AG04449 (cell line): ENCODE data around the gene ELMO3.

ENCODE experiments used
- CTCF ChIA-PET: fragments of 350-600 bp; formaldehyde crosslinking; extraction: SDS; loops from one replicate; lab custom pipeline; 2021; ENCODE audit warnings: antibody characterized with exemption; lab: Yijun Ruan, JAX
- POLR2A ChIA-PET: fragments of 400-600, 350-600 bp; formaldehyde crosslinking; extraction: SDS; loops from one replicate; lab custom pipeline; 2020; ENCODE audit warnings: antibody characterized with exemption, inconsistent platforms; lab: Yijun Ruan, JAX
- DNase-seq: peaks from one replicate; pipeline ENCODE4 v3.0.0-alpha.2; 2010; ENCODE audit warnings: low read depth, low spot score
- H3K4me3 ChIP-seq: 2 replicates; pipeline ENCODE4 v1.5.1; 2011; ENCODE audit warnings: low read depth, mild to moderate bottlenecking, control low read depth, low read length
- TF ChIP-seq, protein P1 (sequence below): IDR thresholded peaks from one replicate; pipeline ENCODE4 v1.5.1; 2011; ENCODE audit warnings: mild to moderate bottlenecking, moderate library complexity, low read length, control low read depth, inconsistent platforms; ENCODE audit not compliant: insufficient read depth; ENCODE audit errors: missing control alignments

The ELMO3 gene

DNA sequence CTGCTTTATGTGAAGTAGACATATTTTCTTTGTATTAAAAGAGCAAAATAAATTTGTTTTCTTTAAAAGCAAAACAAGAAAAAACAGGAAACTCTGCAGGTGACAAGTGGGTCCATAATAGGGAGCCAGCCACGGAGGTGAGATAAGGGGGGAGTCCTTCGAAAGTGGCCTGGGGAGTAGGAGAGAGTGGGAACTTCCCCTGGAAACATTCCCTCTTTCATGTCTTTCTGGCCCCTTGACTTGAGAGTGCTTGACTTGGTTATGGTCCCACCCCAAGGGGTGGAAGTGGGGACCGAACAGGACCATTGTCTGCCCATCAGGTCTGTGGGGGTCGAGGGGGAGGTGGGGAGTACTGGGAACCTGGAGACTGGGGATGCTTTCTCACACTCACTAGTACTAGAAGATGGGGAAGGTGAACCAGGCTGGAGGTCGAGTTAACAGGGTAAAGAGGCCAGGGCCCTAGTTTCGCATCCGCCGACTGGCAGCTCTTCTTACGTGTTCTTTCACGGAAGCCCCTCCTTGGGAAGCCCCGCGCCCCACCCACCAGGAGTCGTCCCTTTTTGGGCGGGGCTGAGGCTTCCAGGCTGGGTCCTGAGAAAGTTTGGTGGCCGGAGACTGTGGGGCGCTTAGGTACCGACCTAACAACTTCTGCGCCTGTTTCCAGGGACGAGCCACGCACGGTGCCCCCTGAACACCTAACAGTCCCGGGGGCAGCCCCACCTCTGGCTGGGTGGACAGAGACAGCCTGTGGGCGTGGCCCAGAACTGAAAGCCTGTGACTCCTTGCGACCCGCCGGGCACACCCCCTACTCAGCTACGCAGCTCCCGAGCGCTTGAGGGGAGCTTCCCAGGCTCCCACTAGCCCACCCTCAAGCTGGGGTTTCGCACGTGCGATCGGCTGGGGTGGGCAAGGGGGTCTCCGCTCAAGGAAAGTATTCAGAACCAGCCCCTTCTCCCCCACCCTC lies 40.0 kb upstream of the ELMO3 start:
- H3K4me3 ChIP-seq = peak overlapping the region; percentile 93
- TF ChIP-seq, protein P1, sequence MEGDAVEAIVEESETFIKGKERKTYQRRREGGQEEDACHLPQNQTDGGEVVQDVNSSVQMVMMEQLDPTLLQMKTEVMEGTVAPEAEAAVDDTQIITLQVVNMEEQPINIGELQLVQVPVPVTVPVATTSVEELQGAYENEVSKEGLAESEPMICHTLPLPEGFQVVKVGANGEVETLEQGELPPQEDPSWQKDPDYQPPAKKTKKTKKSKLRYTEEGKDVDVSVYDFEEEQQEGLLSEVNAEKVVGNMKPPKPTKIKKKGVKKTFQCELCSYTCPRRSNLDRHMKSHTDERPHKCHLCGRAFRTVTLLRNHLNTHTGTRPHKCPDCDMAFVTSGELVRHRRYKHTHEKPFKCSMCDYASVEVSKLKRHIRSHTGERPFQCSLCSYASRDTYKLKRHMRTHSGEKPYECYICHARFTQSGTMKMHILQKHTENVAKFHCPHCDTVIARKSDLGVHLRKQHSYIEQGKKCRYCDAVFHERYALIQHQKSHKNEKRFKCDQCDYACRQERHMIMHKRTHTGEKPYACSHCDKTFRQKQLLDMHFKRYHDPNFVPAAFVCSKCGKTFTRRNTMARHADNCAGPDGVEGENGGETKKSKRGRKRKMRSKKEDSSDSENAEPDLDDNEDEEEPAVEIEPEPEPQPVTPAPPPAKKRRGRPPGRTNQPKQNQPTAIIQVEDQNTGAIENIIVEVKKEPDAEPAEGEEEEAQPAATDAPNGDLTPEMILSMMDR = no peak
- CTCF ChIA-PET = interaction anchor here (1.0 to 13.2 kb wide), 14 partner anchors 8 to 200 kb away, joined by 3 to 241 read pairs (median 16); partner anchors contain the start of genes B3GNT9, CES3, MATCAP1 and NOL3
- DNase-seq = no peak
- POLR2A ChIA-PET = interaction anchor here (0.8 kb wide), 1 partner anchor 73 kb away, joined by 3 read pairs; no protein-coding TSS in a partner anchor

DNA sequence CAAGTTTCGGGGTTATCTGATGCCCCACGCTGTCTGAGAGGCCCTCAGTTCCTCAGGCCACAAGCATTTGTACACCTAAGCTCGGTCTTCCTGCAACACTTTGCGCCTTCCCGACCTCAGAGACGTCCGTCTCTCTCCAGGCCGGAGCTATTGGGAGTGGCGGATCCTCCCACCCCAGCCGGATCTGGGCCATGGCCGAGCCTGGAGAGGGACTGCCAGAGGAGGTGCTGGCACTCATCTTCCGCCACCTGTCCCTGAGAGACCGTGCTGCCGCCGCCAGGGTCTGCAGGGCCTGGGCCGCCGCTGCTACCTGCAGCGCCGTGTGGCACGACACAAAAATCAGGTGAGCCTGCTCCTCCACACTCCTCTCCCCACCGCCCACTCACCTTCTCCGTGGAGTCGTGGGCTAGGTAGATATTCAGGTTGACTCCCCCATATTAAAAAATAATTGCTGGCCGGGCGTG lies 37.3 kb upstream of the ELMO3 start:
- H3K4me3 ChIP-seq = peak overlapping the region; percentile 15; the same call in 1 of the 2 replicates
- ChIA-PET CTCF (interaction anchor here (1.0 to 13.2 kb wide), 10 partner anchors 12 to 266 kb away, joined by 3 to 241 read pairs (median 6); partner anchors contain the start of genes CES3 and MATCAP1), POLR2A (interaction anchor here (0.7 kb wide), 1 partner anchor 20 kb away, joined by 8 read pairs; no protein-coding TSS in a partner anchor)
- TF ChIP-seq, protein P1 = no peak
- DNase-seq = no peak

DNA sequence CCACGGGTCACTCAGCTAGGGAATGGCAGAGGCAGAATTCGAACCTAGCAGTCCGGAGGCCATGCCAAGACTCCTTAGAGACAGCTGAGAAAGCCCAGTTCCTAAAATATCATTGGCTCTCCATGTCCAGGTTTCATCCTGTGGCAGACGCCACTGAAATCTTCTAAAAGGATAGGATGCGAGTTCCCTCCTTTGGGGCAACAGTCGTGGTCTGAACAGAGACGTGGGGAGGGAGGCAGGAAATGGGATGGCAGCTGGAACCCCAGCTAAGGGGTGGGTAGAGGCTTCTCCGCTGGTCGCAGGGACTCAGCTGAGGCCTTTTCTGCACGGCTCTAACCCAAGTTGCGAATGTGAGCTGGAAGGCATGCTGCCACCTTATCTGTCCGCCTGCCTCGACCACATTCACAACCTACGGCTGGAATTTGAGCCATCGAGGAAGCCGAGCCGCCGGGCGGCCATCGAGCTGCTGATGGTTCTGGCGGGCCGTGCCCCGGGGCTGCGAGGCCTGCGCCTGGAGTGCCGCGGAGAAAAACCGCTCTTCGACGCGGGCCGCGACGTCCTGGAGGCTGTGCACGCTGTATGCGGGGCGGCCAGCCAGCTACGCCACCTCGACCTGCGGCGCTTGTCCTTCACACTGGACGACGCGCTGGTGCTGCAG lies 36.3 kb upstream of the ELMO3 start:
- CTCF ChIA-PET = interaction anchor here (0.9 to 13.2 kb wide), 9 partner anchors 11 to 267 kb away, joined by 3 to 241 read pairs (median 4); partner anchors contain the start of genes CES3 and MATCAP1
- POLR2A ChIA-PET = interaction anchor here (0.9 kb wide), 1 partner anchor 61 kb away, joined by 3 read pairs; no protein-coding TSS in a partner anchor
- peak overlapping the region; percentile 15 for H3K4me3 ChIP-seq
- DNase-seq = no peak
- TF ChIP-seq, protein P1 = no peak

DNA sequence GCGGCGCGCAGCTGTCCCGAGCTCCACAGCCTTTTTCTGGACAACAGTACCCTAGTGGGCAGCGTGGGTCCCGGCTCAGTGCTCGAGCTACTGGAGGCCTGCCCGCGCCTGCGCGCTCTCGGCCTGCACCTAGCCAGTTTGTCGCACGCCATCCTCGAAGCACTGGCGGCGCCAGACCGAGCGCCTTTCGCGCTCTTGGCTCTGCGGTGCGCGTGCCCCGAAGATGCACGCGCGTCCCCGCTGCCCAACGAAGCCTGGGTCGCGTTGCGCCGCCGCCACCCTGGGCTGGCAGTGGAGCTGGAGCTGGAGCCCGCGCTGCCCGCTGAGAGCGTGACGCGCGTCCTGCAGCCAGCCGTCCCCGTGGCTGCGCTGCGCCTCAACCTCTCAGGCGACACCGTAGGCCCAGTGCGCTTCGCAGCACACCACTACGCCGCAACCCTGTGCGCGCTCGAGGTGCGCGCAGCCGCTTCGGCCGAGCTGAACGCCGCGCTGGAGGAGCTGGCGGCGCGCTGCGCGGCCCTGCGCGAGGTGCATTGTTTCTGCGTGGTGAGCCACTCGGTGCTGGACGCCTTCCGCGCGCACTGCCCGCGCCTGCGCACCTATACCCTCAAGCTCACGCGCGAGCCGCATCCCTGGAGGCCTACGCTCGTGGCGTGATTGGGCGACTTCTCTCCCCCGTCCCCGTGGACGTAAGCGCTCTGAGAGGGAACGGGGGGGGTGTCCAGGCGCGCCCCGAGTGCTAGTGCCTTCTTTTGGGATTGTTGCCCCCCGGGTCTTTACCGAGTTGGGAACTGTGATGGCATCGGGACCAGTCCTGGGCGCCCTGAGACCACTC lies 35.5 kb upstream of the ELMO3 start:
- no peak for DNase-seq
- CTCF ChIA-PET = interaction anchor here (0.9 to 13.2 kb wide), 9 partner anchors 8 to 268 kb away, joined by 3 to 241 read pairs (median 4); partner anchors contain the start of gene MATCAP1
- TF ChIP-seq, protein P1 = no peak
- peak overlapping the region; percentile 42 for H3K4me3 ChIP-seq
- POLR2A ChIA-PET = interaction anchor here (0.9 to 1.3 kb wide), 2 partner anchors 62 to 156 kb away, joined by 3 read pairs; no protein-coding TSS in a partner anchor

DNA sequence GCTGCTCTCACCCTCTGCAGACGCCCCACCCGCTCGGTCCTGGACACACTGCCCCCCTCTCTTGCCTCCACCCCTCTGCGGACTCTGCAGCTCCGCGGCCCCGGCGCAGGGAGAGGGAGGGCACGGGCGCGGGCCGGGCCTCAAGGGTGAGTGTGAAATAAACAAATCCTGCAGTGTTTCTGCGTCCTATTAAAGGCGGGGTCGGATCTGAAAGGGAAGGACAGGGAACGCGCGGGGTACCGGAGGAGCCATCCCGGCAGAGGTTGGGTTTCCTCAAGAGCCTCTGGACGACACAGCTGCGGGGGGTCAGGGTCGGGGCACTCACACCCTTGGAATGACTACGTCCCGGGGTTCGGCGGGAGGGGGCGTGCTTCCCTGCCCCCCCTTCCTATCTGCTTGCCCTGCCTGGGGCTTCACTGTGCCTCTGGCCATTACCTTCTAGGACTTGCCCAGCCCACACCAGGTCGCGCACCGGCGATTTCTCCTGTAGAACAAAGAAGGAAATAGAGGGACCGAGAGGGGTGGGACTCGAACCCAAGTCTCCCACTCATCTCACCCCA lies 34.9 kb upstream of the ELMO3 start:
- TF ChIP-seq, protein P1 = no peak
- ChIA-PET POLR2A (interaction anchor here (1.3 kb wide), 1 partner anchor 157 kb away, joined by 3 read pairs; no protein-coding TSS in a partner anchor), CTCF (interaction anchor here (0.9 to 7.6 kb wide), 4 partner anchors 9 to 192 kb away, joined by 3 to 54 read pairs (median 5); no protein-coding TSS in a partner anchor)
- DNase-seq = no peak
- peak overlapping the region; percentile 42 for H3K4me3 ChIP-seq
